ENCODE data around the gene FOXD4L3. TPM values are rescaled to one million over a fixed set of nuclear protein-coding genes. Genes with fewer than 3 reads are reported as not detected.
"Not testable (repeated sequence)": the region's sequence is repeated elsewhere in the genome, so short reads cannot be mapped to it uniquely, and the experiment has no call there.

Gene FOXD4L3
- polyA plus RNA-seq (2012; ENCODE audit: insufficient read depth, insufficient read length), result not detected

GRCh38 chr9:68302567-68302966 lies at the start of gene FOXD4L3:
TSS of gene FOXD4L3 (plus strand) at chr9:68302867. CDS start at chr9:68302952, 85 bp downstream.
- H3K4me3 ChIP-seq (ENCODE audit: low read length); DNase-seq (ENCODE audit: low read depth, low spot score): not testable (repeated sequence)

- H3K4me3 ChIP-seq (ENCODE audit: low read length); DNase-seq (ENCODE audit: low read depth, low spot score): not testable (repeated sequence)
Measured at GRCh38 chr9:68281041-68281440, 21.6 kb upstream of the FOXD4L3 start.

- not testable (repeated sequence) for H3K4me3 ChIP-seq (ENCODE audit: low read length); DNase-seq (ENCODE audit: low read depth, low spot score)
Measured at GRCh38 chr9:68303771-68304170, 1.1 kb downstream of the FOXD4L3 start.

- DNase-seq (ENCODE audit: low read depth, low spot score); H3K4me3 ChIP-seq (ENCODE audit: low read length): not testable (repeated sequence)
Measured at GRCh38 chr9:68304212-68304611, 1.5 kb downstream of the FOXD4L3 start.

GRCh38 chr9:68304777-68305176 lies 2.1 kb downstream of the FOXD4L3 start:
- H3K4me3 ChIP-seq (ENCODE audit: low read length); DNase-seq (ENCODE audit: low read depth, low spot score): not testable (repeated sequence)

- not testable (repeated sequence) for DNase-seq (ENCODE audit: low read depth, low spot score); H3K4me3 ChIP-seq (ENCODE audit: low read length)
Measured at GRCh38 chr9:68305680-68306285, 3.1 kb downstream of the FOXD4L3 start.

GRCh38 chr9:68306391-68306964 lies 3.8 kb downstream of the FOXD4L3 start:
- H3K4me3 ChIP-seq (ENCODE audit: low read length); DNase-seq (ENCODE audit: low read depth, low spot score): not testable (repeated sequence)

- not testable (repeated sequence) for H3K4me3 ChIP-seq (ENCODE audit: low read length); DNase-seq (ENCODE audit: low read depth, low spot score)
Measured at GRCh38 chr9:68307127-68307526, 4.5 kb downstream of the FOXD4L3 start.

- DNase-seq (ENCODE audit: low read depth, low spot score); H3K4me3 ChIP-seq (ENCODE audit: low read length): not testable (repeated sequence)
Measured at GRCh38 chr9:68307654-68308053, 5.0 kb downstream of the FOXD4L3 start.

GRCh38 chr9:68311208-68311607 lies 8.5 kb downstream of the FOXD4L3 start:
- DNase-seq (ENCODE audit: low read depth, low spot score); H3K4me3 ChIP-seq (ENCODE audit: low read length): not testable (repeated sequence)

GRCh38 chr9:68318209-68318608 lies 15.5 kb downstream of the FOXD4L3 start:
- not testable (repeated sequence) for DNase-seq (ENCODE audit: low read depth, low spot score); H3K4me3 ChIP-seq (ENCODE audit: low read length)

- not testable (repeated sequence) for DNase-seq (ENCODE audit: low read depth, low spot score); H3K4me3 ChIP-seq (ENCODE audit: low read length)
Measured at GRCh38 chr9:68323749-68324148, 21.1 kb downstream of the FOXD4L3 start.

- DNase-seq (ENCODE audit: low read depth, low spot score), result not testable (repeated sequence)
Measured at GRCh38 chr9:68324518-68324917, 21.9 kb downstream of the FOXD4L3 start.

GRCh38 chr9:68329106-68329505 lies 26.4 kb downstream of the FOXD4L3 start:
- H3K4me3 ChIP-seq (ENCODE audit: low read length); DNase-seq (ENCODE audit: low read depth, low spot score): not testable (repeated sequence)

More at GRCh38 chr9:68324518-68324917, 21.9 kb downstream of the FOXD4L3 start:
- not testable (repeated sequence) for H3K4me3 ChIP-seq (ENCODE audit: low read length)

GRCh38 chr9:68330531-68331173 lies 28.0 kb downstream of the FOXD4L3 start:
- not testable (repeated sequence) for DNase-seq (ENCODE audit: low read depth, low spot score); H3K4me3 ChIP-seq (ENCODE audit: low read length)

- not testable (repeated sequence) for H3K4me3 ChIP-seq (ENCODE audit: low read length); DNase-seq (ENCODE audit: low read depth, low spot score)
Measured at GRCh38 chr9:68332122-68332521, 29.5 kb downstream of the FOXD4L3 start.

- not testable (repeated sequence) for H3K4me3 ChIP-seq (ENCODE audit: low read length); DNase-seq (ENCODE audit: low read depth, low spot score)
Measured at GRCh38 chr9:68335935-68336334, 33.3 kb downstream of the FOXD4L3 start.

GRCh38 chr9:68336639-68337339 lies 34.1 kb downstream of the FOXD4L3 start:
- not testable (repeated sequence) for H3K4me3 ChIP-seq (ENCODE audit: low read length); DNase-seq (ENCODE audit: low read depth, low spot score)

GRCh38 chr9:68338000-68338399 lies 35.3 kb downstream of the FOXD4L3 start:
- not testable (repeated sequence) for DNase-seq (ENCODE audit: low read depth, low spot score); H3K4me3 ChIP-seq (ENCODE audit: low read length)
